ENCODE results near the gene EPB41L4B.

DNA sequence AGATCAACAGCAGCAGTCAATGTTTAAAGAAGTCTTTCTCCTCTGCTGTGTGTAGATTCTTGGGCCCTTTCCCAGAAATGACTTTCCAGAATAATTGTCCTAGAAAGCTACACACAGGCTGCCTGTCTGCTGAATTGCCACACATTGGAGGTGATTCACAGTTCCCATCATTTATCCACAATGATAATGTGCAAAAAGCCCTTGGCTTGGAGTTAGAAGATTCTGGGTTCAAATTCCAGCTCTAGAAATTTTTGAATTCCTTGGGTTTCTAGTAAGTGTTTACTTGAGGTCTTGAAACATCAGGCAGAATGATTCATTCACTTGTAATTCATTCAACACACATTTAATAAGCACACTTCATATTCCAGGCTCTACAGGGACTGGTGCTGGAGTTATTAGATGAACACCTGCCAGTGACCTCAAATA, 28.6 kb upstream of the EPB41L4B start:
- TF ChIP-seq TAF1 (IDR thresholded peaks at IDR 0.05; ENCODE audit: low read depth, low read length) = no peak
- no peak for TF ChIP-seq POLR2A (IDR thresholded peaks at IDR 0.05; ENCODE audit: low read depth, low read length)
- TF ChIP-seq SPI1 (IDR thresholded peaks at IDR 0.05; ENCODE audit: low read depth, low read length) = no peak

All from GM12891 (cell line).